PC-3 (cell line): Measurements from ENCODE around the gene UPK3A. TPM values are rescaled to one million over a fixed set of nuclear protein-coding genes. Genes with fewer than 3 reads are reported as not detected.
A peak's percentile ranks its signal among the peaks of the same experiment; 100 is the strongest.

Source experiments
- ATAC-seq: fragments of 200-7000 bp; cut with Tn5 transposase; 2 replicates; pipeline ENCODE4 v1.9.1; 2020; ENCODE audit warnings: mild to moderate bottlenecking, moderate library complexity
- BruUV-seq: library from RNA; stranded (reverse); fragments of 400-500 nt; replicated peaks from 2 replicates; lab custom pipeline; 2021; lab: Mats Ljungman, UMichigan
- CTCF ChIA-PET: fragments of 300-600 bp; sonication (Branson Sonifier 250); formaldehyde crosslinking; loops from one replicate; lab custom pipeline; 2022; ENCODE audit warnings: antibody characterized with exemption; lab: Charles Lee
- POLR2A ChIA-PET: fragments of 300-600 bp; sonication (Branson Sonifier 250); formaldehyde crosslinking; loops from one replicate; lab custom pipeline; 2022; ENCODE audit warnings: antibody characterized with exemption; ENCODE audit not compliant: unreplicated experiment; lab: Charles Lee
- DNase-seq: peaks from one replicate; pipeline ENCODE4 v3.0.0-alpha.2; 2015
- H2AFZ ChIP-seq: fragments of 300-600 bp; sonication (generic); 2 replicates; pipeline ENCODE4 v1.6.0; 2016; ENCODE audit warnings: antibody characterized with exemption, low read length
- H3F3A ChIP-seq: fragments of 300-600 bp; sonication (generic); one replicate; pipeline ENCODE4 v1.6.0; 2017; ENCODE audit warnings: antibody characterized with exemption, low read length, control low read depth, mild to moderate bottlenecking; ENCODE audit not compliant: unreplicated experiment
- H3K27ac ChIP-seq: fragments of 300-600 bp; sonication (generic); 2 replicates; pipeline ENCODE4 v1.5.1; 2016; ENCODE audit warnings: mild to moderate bottlenecking, low read length
- H3K27me3 ChIP-seq: fragments of 300-600 bp; sonication (generic); 2 replicates; pipeline ENCODE4 v1.6.1; 2016; ENCODE audit warnings: low read length, mixed read lengths
- H3K36me3 ChIP-seq: fragments of 300-600 bp; sonication (generic); 2 replicates; pipeline ENCODE4 v1.6.1; 2016; ENCODE audit warnings: low read depth, mixed run types, low read length, mixed read lengths
- H3K4me1 ChIP-seq: fragments of 300-600 bp; sonication (generic); 2 replicates; pipeline ENCODE4 v1.5.1; 2016; ENCODE audit warnings: low read length; ENCODE audit not compliant: insufficient read depth
- H3K4me2 ChIP-seq: fragments of 300-600 bp; sonication (generic); 2 replicates; pipeline ENCODE4 v1.6.0; 2016; ENCODE audit warnings: low read length
- H3K4me3 ChIP-seq: fragments of 300-600 bp; sonication (generic); 2 replicates; pipeline ENCODE4 v1.5.1; 2016; ENCODE audit warnings: mild to moderate bottlenecking, low read length, mixed read lengths
- H3K79me2 ChIP-seq: fragments of 300-600 bp; sonication (generic); 2 replicates; pipeline ENCODE4 v1.6.1; 2017; ENCODE audit warnings: low read length, mixed read lengths
- H3K9ac ChIP-seq: fragments of 300-600 bp; sonication (generic); 2 replicates; pipeline ENCODE4 v1.6.0; 2016; ENCODE audit warnings: mild to moderate bottlenecking, low read length
- H3K9me2 ChIP-seq: fragments of 300-600 bp; sonication (generic); replicated peaks from 2 replicates; pipeline ENCODE4 v1.6.1; 2016; ENCODE audit warnings: mixed run types, low read length, mixed read lengths
- H3K9me3 ChIP-seq: fragments of 300-600 bp; sonication (generic); 2 replicates; pipeline ENCODE4 v1.6.1; 2016; ENCODE audit warnings: low read length, mixed read lengths
- H4K20me1 ChIP-seq: fragments of 300-600 bp; sonication (generic); 2 replicates; pipeline ENCODE4 v1.6.1; 2016; ENCODE audit warnings: low read length, mixed read lengths
- CTCF ChIP-seq: fragments of 300-600 bp; sonication (generic); conservative IDR thresholded peaks from 2 replicates; pipeline ENCODE4 v1.5.1; 2017; ENCODE audit warnings: antibody characterized with exemption, low read depth, mild to moderate bottlenecking, low read length
- EZH2 ChIP-seq: fragments of 300-600 bp; sonication (generic); IDR thresholded peaks from one replicate; pipeline ENCODE4 v1.6.1; 2017; ENCODE audit warnings: antibody characterized with exemption, mild to moderate bottlenecking, low read length; ENCODE audit not compliant: unreplicated experiment
- EZH2phosphoT487 ChIP-seq: fragments of 300-600 bp; sonication (generic); IDR thresholded peaks from 2 replicates; pipeline ENCODE4 v1.6.1; 2018; ENCODE audit warnings: mild to moderate bottlenecking, antibody characterized with exemption, low read length, borderline replicate concordance
- intact Hi-C: fragments of 100-400 bp; cut with micrococcal nuclease; formaldehyde crosslinking; loops from 2 replicates; pipeline ENCODE4 v1.9.0; 2023
- total RNA-seq: library from RNA; depleted of rRNA; stranded (reverse); fragments of >200 nt; gene quantifications from 2 replicates; pipeline ENCODE4 v1.2.3, GENCODE V29; 2014

The UPK3A gene
- total RNA-seq, 1 experiment from 2014 or later: 1.1 TPM

- H3K4me3 ChIP-seq: peak overlapping the region; percentile 40; the same call in 1 of the 2 replicates
- H3K4me2 ChIP-seq: peak overlapping the region; percentile 75
- ChIA-PET CTCF (interaction anchor here (0.5 kb wide), 1 partner anchor 276 kb away, joined by 3 read pairs; no protein-coding TSS in a partner anchor), POLR2A (interaction anchor here (0.6 kb wide), 1 partner anchor 821 kb away, joined by 3 read pairs; no protein-coding TSS in a partner anchor)
- peaks cover 6% of the 10 kb centered on the region for H3F3A ChIP-seq
- no peaks in the 10 kb centered on the region for H3K9me3 ChIP-seq
- no peak for TF ChIP-seq CTCF
- TF ChIP-seq EZH2phosphoT487: no peak
- no peak for TF ChIP-seq EZH2
- ATAC-seq: peak; percentile 84
- peaks cover 27% of the 10 kb centered on the region for H3K4me1 ChIP-seq
- no peaks in the 10 kb centered on the region for H4K20me1 ChIP-seq
- H2AFZ ChIP-seq: peak overlapping the region; percentile 56
- no TSS peak for BruUV-seq
- DNase-seq: peak; percentile 85
- H3K36me3 ChIP-seq: no peaks in the 10 kb centered on the region
- H3K27me3 ChIP-seq: no peaks in the 10 kb centered on the region
- peak overlapping the region; percentile 83 for H3K9ac ChIP-seq
- peak overlapping the region; percentile 99 for H3K27ac ChIP-seq
- intact Hi-C loops: loop anchor here (5.0 to 10.0 kb wide), 2 partner anchors 44 to 142 kb away; no protein-coding TSS in a partner anchor
- H3K9me2 ChIP-seq: no peaks in the 10 kb centered on the region
- no peaks in the 10 kb centered on the region for H3K79me2 ChIP-seq
These were observed 38.4 kb upstream of the UPK3A start for GRCh38 chr22:45246060-45246985.

GRCh38 chr22:45248832-45249561, 35.8 kb upstream of the UPK3A start:
- H3K27me3 ChIP-seq: no peaks in the 10 kb centered on the region
- H3K9me2 ChIP-seq: no peaks in the 10 kb centered on the region
- H2AFZ ChIP-seq: no peak overlapping the region
- H3F3A ChIP-seq: peaks cover 6% of the 10 kb centered on the region
- CTCF ChIA-PET: no interaction called here
- TF ChIP-seq EZH2phosphoT487 (no peak), CTCF (no peak), EZH2 (no peak)
- no peaks in the 10 kb centered on the region for H3K9me3 ChIP-seq
- no peaks in the 10 kb centered on the region for H4K20me1 ChIP-seq
- intact Hi-C loops: loop anchor here (5.0 to 10.0 kb wide), 2 partner anchors 47 to 144 kb away; no protein-coding TSS in a partner anchor
- no peak overlapping the region for H3K27ac ChIP-seq
- H3K9ac ChIP-seq: no peak overlapping the region
- H3K36me3 ChIP-seq: no peaks in the 10 kb centered on the region
- ATAC-seq: no peak
- H3K79me2 ChIP-seq: no peaks in the 10 kb centered on the region
- POLR2A ChIA-PET: no interaction called here
- no TSS peak for BruUV-seq
- no peak for DNase-seq
- peaks cover 16% of the 10 kb centered on the region for H3K4me1 ChIP-seq
- H3K4me3 ChIP-seq: no peak overlapping the region
- peak overlapping the region; percentile 51 for H3K4me2 ChIP-seq
